ENCODE results near the gene TEX261.

Gene TEX261

GRCh38 chr2:70981421-70981820, 13.3 kb downstream of the TEX261 start:
- no peak for DNase-seq

DNA sequence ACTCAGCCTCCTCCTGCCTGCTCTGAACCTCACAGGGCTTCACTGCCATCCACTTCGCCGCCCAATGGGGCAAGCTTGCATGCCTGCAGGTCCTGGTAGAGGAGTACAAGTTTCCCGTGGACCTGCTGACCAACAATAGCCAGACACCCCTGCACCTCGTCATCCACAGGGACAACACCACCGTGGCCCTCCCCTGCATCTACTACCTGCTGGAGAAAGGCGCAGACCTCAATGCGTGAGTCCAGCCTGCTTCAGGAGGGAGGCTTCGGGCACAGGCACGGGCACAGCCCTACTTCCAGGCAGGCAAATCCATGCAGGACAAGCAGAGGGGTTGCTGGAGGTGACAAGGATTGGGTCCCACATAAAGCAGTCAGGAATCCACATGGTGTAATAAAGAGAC, 15.0 kb downstream of the TEX261 start:
- DNase-seq, result no peak

DNA sequence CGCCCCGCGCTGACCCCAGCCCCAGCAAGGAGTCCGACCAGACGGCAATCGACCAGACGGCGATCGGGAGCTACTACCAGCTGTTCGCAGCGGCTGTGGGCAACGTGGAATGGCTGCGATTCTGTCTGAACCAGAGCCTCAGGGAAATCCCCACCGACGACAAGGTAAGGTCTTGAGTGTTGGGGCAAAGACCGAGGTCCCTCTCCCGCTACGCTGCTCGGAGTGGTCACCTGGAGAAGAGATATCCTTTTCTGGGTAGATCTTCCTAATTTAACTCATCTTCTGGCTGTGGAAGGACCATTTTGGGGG, 15.5 kb downstream of the TEX261 start:
- no peak for DNase-seq

DNA sequence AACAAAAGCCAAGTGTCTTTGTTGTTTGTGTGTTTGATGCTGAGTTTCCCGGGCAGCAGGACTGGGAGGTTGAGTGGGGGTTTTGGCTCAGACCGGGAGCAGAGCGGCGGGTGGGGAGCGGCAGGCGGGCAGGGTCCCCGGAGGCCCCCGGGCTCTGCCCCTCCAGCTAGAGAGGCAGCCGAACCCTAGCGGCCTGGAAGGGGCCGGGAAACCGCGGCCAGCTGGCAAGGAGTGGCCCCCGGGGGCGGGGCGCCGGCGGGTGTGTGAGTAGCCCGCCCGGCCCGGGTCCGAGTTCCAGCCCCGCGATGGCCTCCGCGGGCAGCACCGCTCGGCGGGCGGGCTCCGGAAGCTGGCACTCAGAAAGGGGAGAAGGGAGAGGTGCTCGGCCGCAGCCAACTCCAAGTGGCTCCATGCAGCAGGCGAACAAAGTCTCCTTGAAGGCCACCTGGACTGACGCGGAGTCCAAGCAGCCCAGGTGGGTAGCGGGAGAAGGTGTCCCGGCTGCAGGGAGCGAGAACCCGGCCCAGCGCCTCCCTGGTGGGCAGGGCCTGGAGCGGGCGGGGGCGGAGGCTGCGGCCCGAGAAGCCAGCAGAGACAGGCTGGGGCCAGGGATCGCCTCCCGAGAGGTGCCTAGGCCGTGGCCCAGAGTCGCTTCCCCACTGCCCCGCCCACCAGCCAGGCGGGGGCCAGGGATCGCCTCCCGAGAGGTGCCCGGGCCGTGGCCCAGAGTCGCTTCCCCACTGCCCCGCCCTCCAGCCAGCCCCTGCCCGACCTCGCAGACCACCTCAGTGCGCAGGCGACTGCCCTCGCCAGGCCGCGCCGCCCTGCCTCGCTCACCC, 16.1 kb downstream of the TEX261 start, which contains the start of gene ANKRD53:
Gene ANKRD53 (plus strand): TSS at position 290 of the 839 bp plus-strand sequence. CDS start 16 bp downstream, at position 306.
- peak; percentile 63 for DNase-seq

- DNase-seq, result peak; percentile 58
These were observed 17.0 kb downstream of the TEX261 start for GRCh38 chr2:70977605-70978205.

GRCh38 chr2:70975237-70975636, 19.4 kb downstream of the TEX261 start:
- DNase-seq, result peak; percentile 32

- DNase-seq, result no peak
These were observed 20.1 kb downstream of the TEX261 start for GRCh38 chr2:70974592-70974991.

DNA sequence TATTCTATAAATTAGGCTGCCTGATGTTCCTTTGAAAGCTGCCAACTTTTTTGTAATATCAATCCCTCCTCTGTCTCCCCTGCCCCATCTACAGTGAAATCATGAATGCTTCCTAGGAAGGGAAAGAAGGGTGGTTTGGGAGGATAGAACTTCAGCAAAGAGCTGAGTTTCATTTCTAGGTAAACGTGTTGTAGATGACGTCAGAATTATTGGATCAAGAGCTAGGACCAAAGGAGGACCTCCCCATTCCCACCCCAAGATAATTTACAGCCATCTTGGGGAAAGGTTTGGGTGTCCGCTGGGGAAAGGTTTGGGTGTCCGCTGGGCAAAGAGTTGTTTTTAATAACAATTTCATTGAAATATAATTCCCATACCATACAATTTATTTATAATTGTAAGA, 27.5 kb downstream of the TEX261 start:
- DNase-seq, result no peak

- no peak for DNase-seq
These were observed 28.0 kb downstream of the TEX261 start for GRCh38 chr2:70966681-70967080.

DNA sequence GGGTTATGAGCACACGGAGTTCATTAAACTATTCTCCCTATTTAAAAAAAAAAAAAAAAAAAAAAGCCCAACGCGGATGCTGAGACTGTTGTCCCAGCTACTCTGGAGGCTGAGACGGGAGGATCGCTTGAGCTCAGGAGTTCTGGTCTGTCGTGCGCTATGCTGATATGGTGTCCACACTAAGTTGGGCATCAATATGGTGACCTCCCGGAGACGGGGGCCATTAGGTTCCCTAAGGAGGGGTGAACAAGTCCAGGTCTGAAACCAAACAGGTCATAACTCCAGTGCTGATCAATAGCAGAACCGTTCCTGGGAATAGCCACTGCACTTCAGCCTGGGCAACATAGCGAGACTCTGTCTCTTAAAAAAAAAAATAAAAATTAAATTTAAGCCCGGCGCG, 29.2 kb downstream of the TEX261 start:
- no peak for DNase-seq

GRCh38 chr2:70964596-70965386, 29.9 kb downstream of the TEX261 start:
- peak; percentile 91 for DNase-seq

DNA sequence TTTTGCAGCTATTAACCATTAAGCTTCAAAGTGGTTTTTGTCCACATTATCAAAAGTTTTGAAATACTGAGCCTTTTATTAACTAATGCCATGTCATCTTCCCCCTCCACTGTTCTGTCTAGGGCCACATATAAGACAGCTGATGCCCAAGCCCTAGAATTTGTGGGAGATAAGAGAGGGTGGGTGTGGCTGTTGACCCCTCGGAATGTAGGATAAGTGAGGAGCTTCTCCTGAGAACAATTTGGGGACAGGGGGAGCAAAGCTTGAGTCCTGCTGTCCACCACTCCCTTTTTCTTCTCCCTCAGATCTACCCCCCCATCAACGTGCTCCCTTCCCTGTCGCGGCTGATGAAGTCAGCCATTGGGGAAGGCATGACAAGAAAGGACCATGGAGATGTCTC, 30.5 kb downstream of the TEX261 start:
- DNase-seq, result no peak

GRCh38 chr2:70962885-70963878, 31.5 kb downstream of the TEX261 start:
- no peak for DNase-seq

DNA sequence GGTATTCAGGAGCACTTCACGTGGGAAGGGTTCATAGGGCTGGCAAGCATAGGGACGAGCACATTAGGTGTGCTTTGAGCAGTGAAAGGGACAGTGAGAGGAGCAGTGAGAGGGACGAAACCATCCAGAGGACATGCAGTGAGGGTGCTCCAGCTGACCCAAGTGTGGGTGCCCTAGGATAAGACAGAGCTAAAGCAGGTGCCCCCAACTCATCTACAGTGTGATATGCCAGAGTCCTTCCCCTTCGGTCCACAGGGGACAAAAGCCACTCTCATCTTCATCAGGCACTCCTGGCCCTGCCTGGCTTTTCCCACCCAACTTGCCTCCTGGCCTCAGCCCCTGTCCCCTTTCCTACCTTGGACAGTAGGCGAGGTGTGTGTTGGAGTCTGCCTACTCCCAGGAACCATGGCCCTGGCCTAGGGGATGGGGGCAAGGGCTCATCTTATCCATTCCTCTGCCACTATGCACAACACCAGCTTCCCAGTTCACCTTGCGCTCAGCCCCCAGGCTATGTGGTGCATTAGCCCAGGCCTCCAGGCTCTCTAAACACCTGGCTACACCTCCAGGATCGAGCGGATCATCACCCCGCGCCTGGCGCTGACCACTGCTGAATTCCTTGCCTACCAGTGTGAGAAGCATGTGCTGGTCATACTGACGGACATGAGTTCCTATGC, 32.3 kb downstream of the TEX261 start:
- DNase-seq, result no peak

GRCh38 chr2:70961648-70961994, 33.1 kb downstream of the TEX261 start:
- no peak for DNase-seq

GRCh38 chr2:70960833-70961647, 33.6 kb downstream of the TEX261 start:
- no peak for DNase-seq

DNA sequence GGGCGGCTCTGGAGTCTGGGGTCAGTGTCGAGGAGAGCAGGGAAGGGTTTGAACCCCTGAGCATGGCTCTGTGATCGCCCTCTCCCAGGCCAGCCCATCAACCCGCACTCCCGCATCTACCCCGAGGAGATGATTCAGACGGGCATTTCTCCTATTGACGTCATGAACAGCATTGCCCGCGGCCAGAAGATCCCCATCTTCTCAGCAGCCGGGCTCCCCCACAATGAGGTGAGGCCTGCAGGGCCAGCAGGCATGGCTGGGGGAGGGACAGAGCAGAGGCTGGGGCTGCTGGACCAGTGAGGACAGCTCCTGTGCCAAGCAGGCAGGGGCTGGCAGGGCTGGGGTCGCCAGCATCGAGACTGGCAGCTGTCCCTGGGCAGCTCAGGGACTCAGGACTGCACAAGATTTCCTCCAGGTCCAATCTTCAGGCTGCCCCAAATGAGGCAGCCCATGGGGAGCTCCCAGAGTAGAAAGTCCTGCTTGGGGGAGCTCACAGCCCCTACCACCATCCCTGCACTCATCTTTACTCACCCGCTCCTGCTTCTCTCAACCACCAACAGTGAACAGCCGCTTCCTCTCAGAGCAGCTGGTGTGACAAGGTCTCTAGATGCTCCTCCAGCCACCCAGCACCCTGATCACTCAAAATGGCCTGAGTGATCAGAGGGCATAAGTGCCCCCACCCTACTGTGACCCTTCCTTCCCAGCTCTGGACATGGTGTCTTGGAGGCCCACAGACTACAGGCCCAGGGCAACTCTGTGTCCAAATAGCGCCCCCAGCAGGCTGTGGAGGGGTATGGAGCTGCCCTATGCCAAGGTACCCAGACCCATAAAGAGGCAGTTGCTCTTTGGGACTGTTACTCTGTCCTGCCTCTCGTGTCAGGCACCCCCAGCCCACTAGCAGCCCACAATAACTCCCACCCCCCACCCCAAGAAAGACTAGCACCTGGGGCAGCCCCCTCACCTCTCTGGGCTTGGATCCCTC, 34.5 kb downstream of the TEX261 start:
- no peak for DNase-seq

- DNase-seq, result no peak
These were observed 35.4 kb downstream of the TEX261 start for GRCh38 chr2:70959271-70959761.

GRCh38 chr2:70958759-70959158, 35.9 kb downstream of the TEX261 start:
- DNase-seq, result no peak

- DNase-seq, result no peak
These were observed 36.9 kb downstream of the TEX261 start for GRCh38 chr2:70957798-70958197.
